ENCODE results near the gene NOLC1. TPM values are rescaled to one million over a fixed set of nuclear protein-coding genes. Genes with fewer than 3 reads are reported as not detected.

The NOLC1 gene
- total and polyA plus RNA-seq, 10 of the 15 experiments (the other 5 are each of a cell fraction or from before 2014, with no cell fraction given), result 91.7 to 244 (median 128) TPM

- H3K4me2 ChIP-seq (ENCODE audit: control insufficient read depth, insufficient read depth), result no peak overlapping the region
- CTCF ChIA-PET, result interaction anchor here (0.6 kb wide), 1 partner anchor 209 kb away, joined by 3 read pairs; no protein-coding TSS in a partner anchor
- intact Hi-C loops (cut with micrococcal nuclease; ENCODE audit: unreplicated experiment) (no loop called here), in situ Hi-C loops (cut with MboI) (no loop called here)
- H3K27me3 ChIP-seq (replicated peaks in 1 of 2; ENCODE audit: control insufficient read depth in 2 of 2, insufficient read depth in 2 of 2, low read length in 1 of 2), result no peaks in the 10 kb centered on the region
- H3K9me3 ChIP-seq (replicated peaks; ENCODE audit: control insufficient read depth, insufficient read depth, low read length), result no peaks in the 10 kb centered on the region
- RAD21 ChIA-PET (ENCODE audit: unreplicated experiment), result no interaction called here
- H2AFZ ChIP-seq (ENCODE audit: control insufficient read depth, low read depth, low read length), result no peak overlapping the region
- no TSS peak for BruUV-seq (replicated peaks)
- FAIRE-seq (no peak), DNase-seq (ENCODE audit: low read depth, low spot score) (no peak), ATAC-seq (no peak; the same call in 2 of the 3 replicates)
- 94% methylated on average over 5 of the region's 5 CpGs for WGBS (ENCODE audit: insufficient coverage, insufficient replicate concordance, low lambda C conversion rate, missing lambda C conversion rate)
- no peaks in the 10 kb centered on the region for H3K4me1 ChIP-seq (ENCODE audit: control insufficient read depth, insufficient read depth, low read length)
- peaks cover 51 to 54% of the 10 kb centered on the region in 2 experiments for H3K36me3 ChIP-seq (ENCODE audit: control insufficient read depth in 2 of 2, insufficient read depth in 2 of 2, low read length in 1 of 2)
- peaks cover 30% of the 10 kb centered on the region for H3K79me2 ChIP-seq (ENCODE audit: control insufficient read depth, insufficient read depth, low read length)
- SMC1A ChIA-PET (ENCODE audit: uncharacterized antibody, unreplicated experiment), result no interaction called here
- no peak overlapping the region for H3K9ac ChIP-seq (ENCODE audit: control insufficient read depth, insufficient read depth, low read length)
- TF ChIP-seq DPF2 (IDR thresholded peaks at IDR 0.05) (no peak), SMAD1 (IDR thresholded peaks at IDR 0.05; ENCODE audit: low read depth, partially characterized antibody) (no peak), MYC (IDR thresholded peaks at IDR 0.05; ENCODE audit: insufficient read depth, insufficient read length, insufficient replicate concordance, low read length, severe bottlenecking) (no peak), RAD51 (IDR thresholded peaks at IDR 0.05) (no peak), IKZF1 (conservative IDR thresholded peaks at IDR 0.05) (no peak), MTA2 (IDR thresholded peaks at IDR 0.05; ENCODE audit: low read depth) (no peak), LARP7 (IDR thresholded peaks at IDR 0.05) (no peak), PAX5 (IDR thresholded peaks at IDR 0.05; ENCODE audit: borderline replicate concordance, low read depth, low read length) (no peak), ZSCAN29 (IDR thresholded peaks at IDR 0.05) (no peak), TCF7 (IDR thresholded peaks at IDR 0.05; ENCODE audit: borderline replicate concordance) (no peak), CHD2 (IDR thresholded peaks at IDR 0.05; ENCODE audit: borderline replicate concordance, low read depth, low read length) (no peak)
- H3K4me3 ChIP-seq, result no peak overlapping the region
- H4K20me1 ChIP-seq (ENCODE audit: control insufficient read depth, insufficient read depth), result no peaks in the 10 kb centered on the region; the same call in 1 of the 2 replicates
- no peak overlapping the region for H3K27ac ChIP-seq (ENCODE audit: control insufficient read depth, insufficient read depth)
- POLR2A ChIA-PET, result interaction anchor here (0.8 kb wide), 1 partner anchor 13 kb away, joined by 8 read pairs; no protein-coding TSS in a partner anchor
These were observed 11.2 kb upstream of the NOLC1 start for GRCh38 chr10:102140913-102141540.
